Measurements from ENCODE around the gene DRC1.

Gene DRC1

DNA sequence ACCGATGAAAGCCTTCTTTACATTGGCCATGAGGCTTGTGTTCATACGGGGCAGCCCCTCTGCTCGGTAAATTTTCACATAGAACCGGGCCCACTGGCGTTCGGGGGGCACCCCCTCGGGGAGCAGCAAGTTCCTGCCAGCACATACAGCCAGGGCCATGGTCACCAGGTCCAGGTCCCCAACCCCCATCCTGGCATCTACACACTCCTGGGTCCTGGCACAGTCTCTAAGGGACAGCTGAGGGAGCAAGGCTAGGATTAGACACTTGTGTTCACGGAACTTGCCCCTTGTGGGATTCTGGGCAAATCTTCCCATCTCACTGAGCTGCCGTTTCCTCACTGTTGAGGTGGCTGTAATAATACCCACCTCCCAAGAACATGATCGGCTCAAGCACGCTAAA, 81.8 kb downstream of the DRC1 start:
- no peaks in the 10 kb centered on the region for H3K9me2 ChIP-seq (replicated peaks; ENCODE audit: insufficient read depth, low read length)
- no peaks in the 10 kb centered on the region for H4K20me1 ChIP-seq (ENCODE audit: insufficient read depth, low read length)
- H3K79me2 ChIP-seq (ENCODE audit: low read length) = no peaks in the 10 kb centered on the region
- no peak overlapping the region for H3K9ac ChIP-seq (ENCODE audit: low read length)
- TF ChIP-seq, protein P1, sequence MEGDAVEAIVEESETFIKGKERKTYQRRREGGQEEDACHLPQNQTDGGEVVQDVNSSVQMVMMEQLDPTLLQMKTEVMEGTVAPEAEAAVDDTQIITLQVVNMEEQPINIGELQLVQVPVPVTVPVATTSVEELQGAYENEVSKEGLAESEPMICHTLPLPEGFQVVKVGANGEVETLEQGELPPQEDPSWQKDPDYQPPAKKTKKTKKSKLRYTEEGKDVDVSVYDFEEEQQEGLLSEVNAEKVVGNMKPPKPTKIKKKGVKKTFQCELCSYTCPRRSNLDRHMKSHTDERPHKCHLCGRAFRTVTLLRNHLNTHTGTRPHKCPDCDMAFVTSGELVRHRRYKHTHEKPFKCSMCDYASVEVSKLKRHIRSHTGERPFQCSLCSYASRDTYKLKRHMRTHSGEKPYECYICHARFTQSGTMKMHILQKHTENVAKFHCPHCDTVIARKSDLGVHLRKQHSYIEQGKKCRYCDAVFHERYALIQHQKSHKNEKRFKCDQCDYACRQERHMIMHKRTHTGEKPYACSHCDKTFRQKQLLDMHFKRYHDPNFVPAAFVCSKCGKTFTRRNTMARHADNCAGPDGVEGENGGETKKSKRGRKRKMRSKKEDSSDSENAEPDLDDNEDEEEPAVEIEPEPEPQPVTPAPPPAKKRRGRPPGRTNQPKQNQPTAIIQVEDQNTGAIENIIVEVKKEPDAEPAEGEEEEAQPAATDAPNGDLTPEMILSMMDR (IDR thresholded peaks at IDR 0.05; ENCODE audit: low read length) = no peak
- TF ChIP-seq EZH2phosphoT487 (IDR thresholded peaks at IDR 0.05; ENCODE audit: low read length) = no peak
- TF ChIP-seq EZH2 (optimal IDR thresholded peaks at IDR 0.05; ENCODE audit: low read depth, low read length) = no peak
- no peaks in the 10 kb centered on the region for H3F3A ChIP-seq (ENCODE audit: insufficient read depth, low read length)
- H3K36me3 ChIP-seq (replicated peaks; ENCODE audit: insufficient read depth, low read length) = no peaks in the 10 kb centered on the region
- no peaks in the 10 kb centered on the region for H3K4me1 ChIP-seq (ENCODE audit: low read length)
- DNase-seq = no peak
- peaks cover 21% of the 10 kb centered on the region; the same call in 1 of the 2 replicates for H3K27me3 ChIP-seq (replicated peaks; ENCODE audit: insufficient read depth, low read length)
- H3K4me3 ChIP-seq (ENCODE audit: low read length) = no peak overlapping the region
- H2AFZ ChIP-seq (ENCODE audit: low read length) = no peak overlapping the region
- no peak overlapping the region for H3K4me2 ChIP-seq (ENCODE audit: low read depth, low read length)
- H3K27ac ChIP-seq (ENCODE audit: low read length) = no peak overlapping the region
- H3K9me3 ChIP-seq (replicated peaks; ENCODE audit: insufficient read depth, low read length) = no peaks in the 10 kb centered on the region

DNA sequence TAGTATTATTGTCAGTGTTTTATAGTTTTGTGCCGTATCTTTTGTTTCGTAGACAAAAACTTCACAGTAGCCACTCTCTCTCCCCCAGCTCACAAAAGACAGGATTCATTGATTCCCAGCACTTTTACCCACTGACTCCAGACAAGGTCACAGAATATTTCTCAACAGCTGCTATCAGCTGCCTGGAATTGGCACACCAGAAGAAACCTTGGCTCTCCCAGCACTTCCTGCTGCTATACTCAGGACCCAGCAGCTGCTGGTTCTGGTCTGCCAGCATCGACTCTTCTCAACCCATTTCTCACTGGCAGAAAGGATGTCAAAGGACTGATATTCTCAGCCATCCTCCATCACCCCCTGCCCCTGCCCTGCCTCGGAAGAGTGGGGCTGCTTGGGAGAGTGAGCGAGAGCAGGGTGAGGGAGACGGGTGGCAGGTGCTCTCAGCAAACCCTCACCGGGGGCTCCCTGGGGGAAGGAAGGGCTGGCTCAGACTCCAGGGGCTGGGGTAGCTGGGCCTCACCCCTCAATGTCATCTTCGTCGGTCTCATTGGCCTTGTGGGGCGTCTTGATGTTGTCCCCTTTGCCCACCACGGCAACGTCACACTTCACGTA, 82.3 kb downstream of the DRC1 start:
- H3K36me3 ChIP-seq (replicated peaks; ENCODE audit: insufficient read depth, low read length) = no peaks in the 10 kb centered on the region
- H3K27me3 ChIP-seq (replicated peaks; ENCODE audit: insufficient read depth, low read length) = peaks cover 21% of the 10 kb centered on the region; the same call in 1 of the 2 replicates
- H4K20me1 ChIP-seq (ENCODE audit: insufficient read depth, low read length) = no peaks in the 10 kb centered on the region
- no peak overlapping the region for H3K4me3 ChIP-seq (ENCODE audit: low read length)
- no peaks in the 10 kb centered on the region for H3K9me3 ChIP-seq (replicated peaks; ENCODE audit: insufficient read depth, low read length)
- H3K4me2 ChIP-seq (ENCODE audit: low read depth, low read length) = no peak overlapping the region
- no peak overlapping the region for H2AFZ ChIP-seq (ENCODE audit: low read length)
- no peaks in the 10 kb centered on the region for H3K9me2 ChIP-seq (replicated peaks; ENCODE audit: insufficient read depth, low read length)
- TF ChIP-seq, protein P1 (IDR thresholded peaks at IDR 0.05; ENCODE audit: low read length) = no peak
- no peak for TF ChIP-seq EZH2phosphoT487 (IDR thresholded peaks at IDR 0.05; ENCODE audit: low read length)
- no peak for TF ChIP-seq EZH2 (optimal IDR thresholded peaks at IDR 0.05; ENCODE audit: low read depth, low read length)
- H3K4me1 ChIP-seq (ENCODE audit: low read length) = no peaks in the 10 kb centered on the region
- no peaks in the 10 kb centered on the region for H3K79me2 ChIP-seq (ENCODE audit: low read length)
- no peaks in the 10 kb centered on the region for H3F3A ChIP-seq (ENCODE audit: insufficient read depth, low read length)
- no peak overlapping the region for H3K27ac ChIP-seq (ENCODE audit: low read length)
- no peak overlapping the region for H3K9ac ChIP-seq (ENCODE audit: low read length)
- DNase-seq = no peak

DNA sequence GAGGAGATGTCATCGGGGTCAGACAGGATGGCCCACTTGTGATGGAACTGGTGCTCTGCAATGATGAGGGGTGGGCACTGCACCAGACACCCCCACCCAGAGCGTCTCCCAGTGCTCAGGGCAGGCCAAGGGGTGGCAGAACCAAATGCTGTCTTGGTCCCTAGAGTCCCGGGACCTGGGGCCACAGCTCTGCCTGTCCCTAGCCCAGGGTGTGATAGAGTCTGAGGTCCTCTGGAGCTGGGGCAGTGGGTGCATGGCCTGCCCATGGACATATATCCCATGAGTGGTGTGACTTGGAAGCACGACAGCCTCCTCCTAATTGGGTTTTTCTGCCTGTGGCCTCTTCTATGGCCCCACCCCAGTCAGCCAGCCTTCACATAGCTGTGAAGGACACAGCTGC, 82.9 kb downstream of the DRC1 start:
- Histone ChIP-seq H3K4me3 (ENCODE audit: low read length) (no peak overlapping the region), H3F3A (ENCODE audit: insufficient read depth, low read length) (no peaks in the 10 kb centered on the region), H3K9me3 (replicated peaks; ENCODE audit: insufficient read depth, low read length) (no peaks in the 10 kb centered on the region), H3K27me3 (replicated peaks; ENCODE audit: insufficient read depth, low read length) (peaks cover 21% of the 10 kb centered on the region; the same call in 1 of the 2 replicates), H2AFZ (ENCODE audit: low read length) (no peak overlapping the region), H4K20me1 (ENCODE audit: insufficient read depth, low read length) (no peaks in the 10 kb centered on the region), H3K4me2 (ENCODE audit: low read depth, low read length) (no peak overlapping the region), H3K36me3 (replicated peaks; ENCODE audit: insufficient read depth, low read length) (no peaks in the 10 kb centered on the region), H3K79me2 (ENCODE audit: low read length) (no peaks in the 10 kb centered on the region), H3K27ac (ENCODE audit: low read length) (no peak overlapping the region), H3K9me2 (replicated peaks; ENCODE audit: insufficient read depth, low read length) (no peaks in the 10 kb centered on the region), H3K4me1 (ENCODE audit: low read length) (no peaks in the 10 kb centered on the region), H3K9ac (ENCODE audit: low read length) (no peak overlapping the region)
- DNase-seq = no peak
- TF ChIP-seq EZH2phosphoT487 (IDR thresholded peaks at IDR 0.05; ENCODE audit: low read length) (no peak), EZH2 (optimal IDR thresholded peaks at IDR 0.05; ENCODE audit: low read depth, low read length) (no peak)
- TF ChIP-seq, protein P1 (IDR thresholded peaks at IDR 0.05; ENCODE audit: low read length) = no peak
